ENCODE measurements around the gene STPG4.
"Not testable (repeated sequence)": the region's sequence is repeated elsewhere in the genome, so short reads cannot be mapped to it uniquely, and the experiment has no call there.

STPG4 gene

GRCh38 chr2:47155091-47155876 lies at the start of gene STPG4:
STPG4 (minus strand) TSS chr2:47155308; CDS start chr2:47155251, 57 bp downstream.
- DNase-seq = no peak
- Mint-ChIP-seq H3K27ac (peak within 1 kb of the TSS; percentile 33), H3K36me3 (peaks cover 53% of the 10 kb centered on the region), H3K4me3 (no peak within 1 kb of the TSS), H3K9me3 (no peaks in the 10 kb centered on the region), H3K27me3 (no peaks in the 10 kb centered on the region), H3K4me1 (peaks cover 6% of the 10 kb centered on the region)
- CTCF ChIA-PET = no interaction called here

DNA sequence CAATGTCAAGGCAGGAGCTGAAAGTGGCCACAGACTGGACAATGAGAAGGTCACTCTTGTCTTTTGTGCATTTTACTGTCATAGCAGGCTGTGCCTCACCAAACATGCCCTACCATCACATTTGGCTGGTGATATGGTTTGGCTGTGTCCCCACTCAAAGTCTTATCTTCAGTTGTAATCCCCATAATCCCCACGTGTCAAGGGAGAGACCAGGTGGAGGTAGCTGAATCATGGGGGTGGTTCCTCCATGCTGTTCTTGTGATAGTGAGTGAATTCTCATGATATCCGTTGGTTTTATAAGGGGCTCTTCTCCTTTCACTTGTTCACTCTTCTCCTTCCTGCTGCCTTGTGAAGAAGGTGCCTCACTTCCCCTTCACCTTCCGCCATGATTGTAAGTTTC lies 49.6 kb upstream of the STPG4 start:
- peaks cover 28% of the 10 kb centered on the region for H3K27me3 Mint-ChIP-seq
- H3K9me3 Mint-ChIP-seq = peaks cover 3% of the 10 kb centered on the region
- no peaks in the 10 kb centered on the region for H3K4me1 Mint-ChIP-seq
- DNase-seq = no peak
- no peak overlapping the region for H3K4me3 Mint-ChIP-seq
- no peak overlapping the region for H3K27ac Mint-ChIP-seq
- CTCF ChIA-PET = no interaction called here
- no peaks in the 10 kb centered on the region for H3K36me3 Mint-ChIP-seq

DNA sequence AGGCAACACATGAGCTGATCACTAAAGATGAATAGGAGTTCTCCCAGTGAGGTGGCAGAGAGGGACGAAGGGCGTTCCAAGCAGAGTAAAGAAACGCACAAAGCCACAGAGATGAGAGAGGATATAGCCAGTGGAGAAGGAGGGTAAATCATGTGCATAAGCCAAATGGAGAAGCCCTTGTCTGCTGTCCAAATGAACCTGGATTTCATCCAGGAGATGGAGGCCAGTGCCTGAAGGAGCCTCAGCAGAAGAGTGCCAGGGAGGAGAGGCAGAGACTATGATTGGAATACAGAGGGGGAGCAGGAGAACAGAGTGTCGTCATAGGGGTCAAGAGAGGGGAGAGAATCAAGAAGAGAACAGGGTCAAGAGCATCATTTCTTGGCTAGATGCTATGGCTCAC lies 48.9 kb upstream of the STPG4 start:
- Mint-ChIP-seq H3K4me1 (no peaks in the 10 kb centered on the region), H3K36me3 (no peaks in the 10 kb centered on the region), H3K27ac (no peak overlapping the region), H3K9me3 (peaks cover 3% of the 10 kb centered on the region), H3K4me3 (no peak overlapping the region), H3K27me3 (peaks cover 27% of the 10 kb centered on the region)
- CTCF ChIA-PET = no interaction called here
- no peak for DNase-seq

DNA sequence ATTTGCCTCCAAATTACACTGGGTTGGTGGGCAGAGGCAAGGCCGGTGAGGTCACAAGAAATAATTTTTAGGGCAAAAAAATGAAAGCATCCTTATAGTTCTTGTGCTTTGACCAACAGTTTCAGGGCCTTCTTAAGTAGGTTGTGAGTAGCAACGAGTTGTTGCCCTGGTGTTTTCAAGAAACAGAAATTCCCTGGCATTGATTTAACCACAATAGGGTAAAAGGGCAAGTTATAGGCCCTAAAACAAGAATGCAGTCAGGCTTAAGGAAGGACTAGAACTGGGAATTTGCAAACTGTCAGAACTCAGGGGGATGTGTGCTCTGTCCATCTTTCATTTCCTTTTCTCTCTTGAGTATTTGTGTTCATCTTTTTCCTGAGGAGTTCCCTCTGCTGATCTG lies 46.1 kb upstream of the STPG4 start:
- H3K36me3 Mint-ChIP-seq = no peaks in the 10 kb centered on the region
- CTCF ChIA-PET = no interaction called here
- no peak for DNase-seq
- peaks cover 3% of the 10 kb centered on the region for H3K9me3 Mint-ChIP-seq
- no peak overlapping the region for H3K4me3 Mint-ChIP-seq
- peaks cover 29% of the 10 kb centered on the region for H3K27me3 Mint-ChIP-seq
- no peak overlapping the region for H3K27ac Mint-ChIP-seq
- no peaks in the 10 kb centered on the region for H3K4me1 Mint-ChIP-seq

DNA sequence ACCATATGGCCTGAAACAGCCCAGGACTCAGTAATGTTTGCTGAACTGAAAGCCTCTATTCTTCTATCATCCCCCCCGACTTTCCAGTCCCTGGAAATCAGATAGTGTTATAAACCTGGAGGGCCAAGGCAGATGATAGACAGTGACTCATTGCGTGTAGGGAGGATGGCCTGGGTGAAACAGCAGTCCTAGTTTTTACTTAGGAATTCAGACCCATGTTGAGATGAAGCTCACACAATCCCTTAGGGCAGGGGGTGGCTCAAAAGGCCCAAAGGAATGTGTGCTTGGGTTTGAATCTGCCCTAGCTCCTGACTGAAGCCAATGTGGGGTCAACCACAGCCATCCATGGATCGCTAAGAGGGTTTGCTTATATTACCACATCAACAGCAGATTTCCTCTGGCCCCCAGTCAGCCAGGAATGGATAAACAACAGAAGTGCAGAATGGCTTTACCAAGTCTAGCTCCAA lies 43.9 kb upstream of the STPG4 start:
- DNase-seq = no peak
- peaks cover 19% of the 10 kb centered on the region for H3K27me3 Mint-ChIP-seq
- H3K4me3 Mint-ChIP-seq = no peak overlapping the region
- CTCF ChIA-PET = interaction anchor here (1.5 kb wide), 1 partner anchor 14 kb away, joined by 3 read pairs; no protein-coding TSS in a partner anchor
- no peaks in the 10 kb centered on the region for H3K36me3 Mint-ChIP-seq
- H3K9me3 Mint-ChIP-seq = no peaks in the 10 kb centered on the region
- no peak overlapping the region for H3K27ac Mint-ChIP-seq
- no peaks in the 10 kb centered on the region for H3K4me1 Mint-ChIP-seq

- H3K27ac Mint-ChIP-seq = no peak overlapping the region
- no peaks in the 10 kb centered on the region for H3K36me3 Mint-ChIP-seq
- no peak for DNase-seq
- H3K4me3 Mint-ChIP-seq = no peak overlapping the region
- H3K4me1 Mint-ChIP-seq = no peaks in the 10 kb centered on the region
- peaks cover 37% of the 10 kb centered on the region for H3K27me3 Mint-ChIP-seq
- CTCF ChIA-PET = interaction anchor here (1.0 kb wide), 1 partner anchor 10 kb away, joined by 3 read pairs; no protein-coding TSS in a partner anchor
- no peaks in the 10 kb centered on the region for H3K9me3 Mint-ChIP-seq
These were observed 41.4 kb upstream of the STPG4 start for GRCh38 chr2:47196499-47196898.

DNA sequence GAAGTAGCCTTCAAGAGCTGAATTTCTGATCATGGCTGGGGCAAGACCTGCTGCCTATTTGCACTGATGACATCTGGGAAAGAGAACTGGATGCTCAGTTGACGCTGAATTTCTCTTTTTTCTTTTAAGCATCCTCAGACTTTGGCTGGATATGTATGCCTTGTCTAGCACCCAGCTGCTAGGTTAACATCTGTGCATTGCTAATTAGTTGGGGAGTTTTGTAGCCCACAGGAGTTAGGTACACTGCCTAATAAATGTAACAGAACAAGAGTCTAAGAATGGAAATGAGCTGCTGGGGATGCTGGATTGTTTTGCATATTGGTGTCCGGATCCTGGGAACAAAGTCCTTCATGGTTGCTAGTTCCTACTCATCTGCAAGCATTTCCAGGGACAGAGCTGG lies 40.9 kb upstream of the STPG4 start:
- Mint-ChIP-seq H3K36me3 (no peaks in the 10 kb centered on the region), H3K27me3 (peaks cover 39% of the 10 kb centered on the region), H3K4me1 (no peaks in the 10 kb centered on the region), H3K9me3 (no peaks in the 10 kb centered on the region), H3K4me3 (no peak overlapping the region), H3K27ac (no peak overlapping the region)
- DNase-seq = no peak
- CTCF ChIA-PET = interaction anchor here (1.0 kb wide), 1 partner anchor 10 kb away, joined by 3 read pairs; no protein-coding TSS in a partner anchor

DNA sequence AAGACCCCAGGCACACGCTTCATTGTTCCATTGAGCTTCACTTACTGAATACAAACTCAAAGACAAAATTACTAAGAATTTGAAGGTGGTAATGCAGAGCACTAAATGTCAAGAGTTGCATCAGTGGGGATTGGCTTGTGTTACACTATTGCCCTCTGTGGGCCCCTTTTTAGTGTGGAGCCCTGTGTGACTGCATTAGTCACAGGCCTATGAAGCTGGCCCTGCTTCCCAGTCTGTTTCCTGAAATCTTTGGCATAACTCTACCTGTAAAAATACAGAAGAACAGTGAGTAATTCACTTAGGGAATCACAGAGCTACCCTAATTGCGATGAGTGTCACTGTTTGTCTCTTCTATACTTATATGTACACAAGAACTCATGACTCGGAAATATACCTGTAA lies 40.0 kb upstream of the STPG4 start:
- Mint-ChIP-seq H3K27ac (no peak overlapping the region), H3K4me1 (no peaks in the 10 kb centered on the region), H3K36me3 (no peaks in the 10 kb centered on the region), H3K9me3 (no peaks in the 10 kb centered on the region), H3K4me3 (no peak overlapping the region), H3K27me3 (peaks cover 35% of the 10 kb centered on the region)
- CTCF ChIA-PET = no interaction called here
- DNase-seq = no peak

DNA sequence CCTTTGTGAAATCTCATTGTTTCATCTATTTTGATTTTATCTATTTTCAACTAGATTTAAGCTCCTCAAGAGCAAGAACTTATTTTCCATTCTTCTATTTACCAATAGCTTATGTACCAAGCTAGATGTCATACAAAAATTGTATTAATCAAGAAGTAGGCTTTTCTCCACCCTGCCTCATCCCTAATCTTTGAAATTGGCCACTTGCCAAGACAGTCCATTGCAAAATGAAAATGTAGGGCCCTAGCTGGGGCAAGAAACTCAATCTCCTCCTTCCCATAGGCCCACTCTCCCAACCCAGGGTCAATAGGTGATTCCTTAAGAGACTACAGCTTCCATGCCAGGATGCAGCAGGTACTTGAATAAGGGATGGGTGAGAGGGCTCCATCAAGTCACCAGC lies 39.3 kb upstream of the STPG4 start:
- Mint-ChIP-seq H3K4me1 (no peaks in the 10 kb centered on the region), H3K4me3 (no peak overlapping the region), H3K27me3 (peaks cover 35% of the 10 kb centered on the region), H3K9me3 (no peaks in the 10 kb centered on the region), H3K36me3 (no peaks in the 10 kb centered on the region), H3K27ac (no peak overlapping the region)
- DNase-seq = no peak
- CTCF ChIA-PET = no interaction called here

- DNase-seq = no peak
These were observed 38.5 kb upstream of the STPG4 start for GRCh38 chr2:47193607-47194006.

GRCh38 chr2:47190188-47190881 lies 35.2 kb upstream of the STPG4 start:
- H3K27ac Mint-ChIP-seq = no peak overlapping the region
- no peak for DNase-seq
- no peaks in the 10 kb centered on the region for H3K9me3 Mint-ChIP-seq
- H3K27me3 Mint-ChIP-seq = peaks cover 34% of the 10 kb centered on the region
- CTCF ChIA-PET = no interaction called here
- H3K36me3 Mint-ChIP-seq = no peaks in the 10 kb centered on the region
- H3K4me1 Mint-ChIP-seq = no peaks in the 10 kb centered on the region
- H3K4me3 Mint-ChIP-seq = no peak overlapping the region

More at GRCh38 chr2:47193607-47194006, 38.5 kb upstream of the STPG4 start:
- no peak overlapping the region for H3K4me3 Mint-ChIP-seq
- peaks cover 33% of the 10 kb centered on the region for H3K27me3 Mint-ChIP-seq
- no peaks in the 10 kb centered on the region for H3K36me3 Mint-ChIP-seq
- H3K4me1 Mint-ChIP-seq = no peaks in the 10 kb centered on the region
- no peaks in the 10 kb centered on the region for H3K9me3 Mint-ChIP-seq
- CTCF ChIA-PET = no interaction called here
- H3K27ac Mint-ChIP-seq = no peak overlapping the region

DNA sequence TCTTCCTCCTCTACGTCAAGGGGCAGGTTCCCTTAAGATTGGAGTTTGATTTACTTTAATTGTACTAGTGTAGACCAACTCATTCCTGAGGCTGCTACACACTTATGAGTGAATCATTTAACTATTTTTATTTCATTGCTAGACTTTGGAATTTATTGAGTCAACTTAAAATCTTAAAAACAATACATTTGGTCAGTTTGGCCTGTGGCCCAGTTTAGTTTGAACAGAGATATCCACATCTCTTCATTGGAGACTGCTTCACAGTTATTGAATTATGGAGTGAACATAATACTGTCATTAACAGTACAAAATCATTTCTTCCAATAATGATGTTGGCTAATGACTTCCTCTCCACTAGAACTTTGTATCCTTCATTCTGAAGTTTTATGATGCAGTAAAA lies 34.5 kb upstream of the STPG4 start:
- no peak overlapping the region for H3K4me3 Mint-ChIP-seq
- no peaks in the 10 kb centered on the region for H3K36me3 Mint-ChIP-seq
- DNase-seq = no peak
- H3K4me1 Mint-ChIP-seq = no peaks in the 10 kb centered on the region
- no peaks in the 10 kb centered on the region for H3K9me3 Mint-ChIP-seq
- no peak overlapping the region for H3K27ac Mint-ChIP-seq
- CTCF ChIA-PET = no interaction called here
- H3K27me3 Mint-ChIP-seq = peaks cover 40% of the 10 kb centered on the region

- CTCF ChIA-PET = no interaction called here
- H3K36me3 Mint-ChIP-seq = no peaks in the 10 kb centered on the region
- DNase-seq = no peak
- no peaks in the 10 kb centered on the region for H3K4me1 Mint-ChIP-seq
- no peaks in the 10 kb centered on the region for H3K9me3 Mint-ChIP-seq
- H3K4me3 Mint-ChIP-seq = no peak overlapping the region
- peaks cover 34% of the 10 kb centered on the region for H3K27me3 Mint-ChIP-seq
- no peak overlapping the region for H3K27ac Mint-ChIP-seq
These were observed 32.0 kb upstream of the STPG4 start for GRCh38 chr2:47187069-47187468.

GRCh38 chr2:47186351-47186750 lies 31.2 kb upstream of the STPG4 start:
- no peaks in the 10 kb centered on the region for H3K9me3 Mint-ChIP-seq
- CTCF ChIA-PET = interaction anchor here (1.1 kb wide), 1 partner anchor 10 kb away, joined by 3 read pairs; no protein-coding TSS in a partner anchor
- no peak overlapping the region for H3K4me3 Mint-ChIP-seq
- DNase-seq = no peak
- no peak overlapping the region for H3K27ac Mint-ChIP-seq
- no peaks in the 10 kb centered on the region for H3K36me3 Mint-ChIP-seq
- H3K27me3 Mint-ChIP-seq = peaks cover 27% of the 10 kb centered on the region
- peaks cover under 1% of the 10 kb centered on the region for H3K4me1 Mint-ChIP-seq

- H3K27ac Mint-ChIP-seq, H3K9me3 Mint-ChIP-seq, H3K4me3 Mint-ChIP-seq, H3K36me3 Mint-ChIP-seq, DNase-seq, H3K4me1 Mint-ChIP-seq: not testable (repeated sequence)
- peaks cover 39% of the 10 kb centered on the region for H3K27me3 Mint-ChIP-seq
- CTCF ChIA-PET = interaction anchor here (1.0 kb wide), 1 partner anchor 13 kb away, joined by 3 read pairs; no protein-coding TSS in a partner anchor
These were observed 30.0 kb upstream of the STPG4 start for GRCh38 chr2:47185098-47185497.
